Astrocyte of the spinal cord (primary cell): ENCODE results near the gene ITSN2.

Experiments
- DNase-seq: peaks from one replicate; pipeline ENCODE4 v3.0.0; 2011; ENCODE audit warnings: low read depth, low spot score
- H3K4me3 ChIP-seq: 2 replicates; pipeline ENCODE4 v1.5.1; 2011; ENCODE audit warnings: low read depth, mild to moderate bottlenecking, low read length, moderate library complexity
- CTCF ChIP-seq: IDR thresholded peaks from 2 replicates; pipeline ENCODE4 v1.5.1; 2012; ENCODE audit warnings: low read depth, mild to moderate bottlenecking, low read length, inconsistent platforms
- in situ Hi-C: cut with HindIII; loops from 2 replicates; pipeline ENCODE4 v1.10.0; 2017; ENCODE audit warnings: low sequenced_read_pairs

ITSN2 gene

GRCh38 chr2:24247592-24247991 is 112.7 kb downstream of the ITSN2 start:
- in situ Hi-C loops, result no loop called here
- H3K4me3 ChIP-seq, result no peak overlapping the region
- DNase-seq, result no peak
- no peak for TF ChIP-seq CTCF

- in situ Hi-C loops, result no loop called here
- no peak overlapping the region for H3K4me3 ChIP-seq
- DNase-seq, result no peak
- TF ChIP-seq CTCF, result no peak
Measured at GRCh38 chr2:24247164-24247563, 113.2 kb downstream of the ITSN2 start.

- TF ChIP-seq CTCF, result no peak
- no peak for DNase-seq
- in situ Hi-C loops, result no loop called here
- no peak overlapping the region for H3K4me3 ChIP-seq
Measured at GRCh38 chr2:24245986-24246776, 114.2 kb downstream of the ITSN2 start.

- in situ Hi-C loops, result no loop called here
- no peak for TF ChIP-seq CTCF
- DNase-seq, result no peak
- H3K4me3 ChIP-seq, result no peak overlapping the region
Measured at GRCh38 chr2:24241528-24241927, 118.8 kb downstream of the ITSN2 start.

GRCh38 chr2:24239553-24239952 is 120.8 kb downstream of the ITSN2 start:
- no peak overlapping the region for H3K4me3 ChIP-seq
- DNase-seq, result no peak
- no peak for TF ChIP-seq CTCF
- in situ Hi-C loops, result no loop called here

GRCh38 chr2:24238158-24238557 is 122.2 kb downstream of the ITSN2 start:
- DNase-seq, result no peak
- no peak overlapping the region for H3K4me3 ChIP-seq
- TF ChIP-seq CTCF, result no peak
- in situ Hi-C loops, result no loop called here
